Measurements from ENCODE around the gene GRAMD2B. TPM values are rescaled to one million over a fixed set of nuclear protein-coding genes. Genes with fewer than 3 reads are reported as not detected.

GRAMD2B gene
- total and polyA plus RNA-seq, 2 of the 13 experiments (the other 11 are each of a cell fraction or from before 2014, with no cell fraction given) = 8.1 to 10.6 TPM

DNA sequence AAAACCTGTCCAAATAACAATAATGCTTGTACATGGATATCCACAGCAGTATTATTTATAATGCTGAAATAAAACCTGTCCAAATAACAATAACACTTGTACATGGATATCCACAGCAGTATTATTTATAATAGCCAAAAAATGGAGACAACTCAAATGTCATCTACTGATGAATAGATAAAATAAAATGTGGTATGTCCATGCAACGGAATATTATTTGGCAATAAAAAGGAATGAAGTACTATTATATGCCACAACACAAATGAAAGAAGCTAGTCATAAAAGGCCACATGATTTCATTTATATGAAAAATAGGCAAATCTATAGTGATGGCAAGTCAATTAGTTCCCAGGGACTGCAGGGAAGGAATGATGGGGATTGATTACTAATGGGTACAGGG lies 31.8 kb upstream of the GRAMD2B start (continued):
- TF ChIP-seq ZBTB10 (CRISPR knock-in tag; IDR thresholded peaks at IDR 0.05; ENCODE audit: borderline replicate concordance) (no peak), MBNL3 (CRISPR knock-in tag; conservative IDR thresholded peaks at IDR 0.05) (no peak), JARID2 (CRISPR knock-in tag; IDR thresholded peaks at IDR 0.05; ENCODE audit: insufficient replicate concordance) (no peak), ZNF569 (CRISPR knock-in tag; IDR thresholded peaks at IDR 0.05; ENCODE audit: borderline replicate concordance) (no peak), KDM3A (CRISPR knock-in tag; IDR thresholded peaks at IDR 0.05; ENCODE audit: low read depth) (no peak)
- TF ChIP-seq, protein P1, sequence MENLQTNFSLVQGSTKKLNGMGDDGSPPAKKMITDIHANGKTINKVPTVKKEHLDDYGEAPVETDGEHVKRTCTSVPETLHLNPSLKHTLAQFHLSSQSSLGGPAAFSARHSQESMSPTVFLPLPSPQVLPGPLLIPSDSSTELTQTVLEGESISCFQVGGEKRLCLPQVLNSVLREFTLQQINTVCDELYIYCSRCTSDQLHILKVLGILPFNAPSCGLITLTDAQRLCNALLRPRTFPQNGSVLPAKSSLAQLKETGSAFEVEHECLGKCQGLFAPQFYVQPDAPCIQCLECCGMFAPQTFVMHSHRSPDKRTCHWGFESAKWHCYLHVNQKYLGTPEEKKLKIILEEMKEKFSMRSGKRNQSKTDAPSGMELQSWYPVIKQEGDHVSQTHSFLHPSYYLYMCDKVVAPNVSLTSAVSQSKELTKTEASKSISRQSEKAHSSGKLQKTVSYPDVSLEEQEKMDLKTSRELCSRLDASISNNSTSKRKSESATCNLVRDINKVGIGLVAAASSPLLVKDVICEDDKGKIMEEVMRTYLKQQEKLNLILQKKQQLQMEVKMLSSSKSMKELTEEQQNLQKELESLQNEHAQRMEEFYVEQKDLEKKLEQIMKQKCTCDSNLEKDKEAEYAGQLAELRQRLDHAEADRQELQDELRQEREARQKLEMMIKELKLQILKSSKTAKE (CRISPR knock-in tag; IDR thresholded peaks at IDR 0.05; ENCODE audit: borderline replicate concordance) = no peak
- TF ChIP-seq, protein P2, sequence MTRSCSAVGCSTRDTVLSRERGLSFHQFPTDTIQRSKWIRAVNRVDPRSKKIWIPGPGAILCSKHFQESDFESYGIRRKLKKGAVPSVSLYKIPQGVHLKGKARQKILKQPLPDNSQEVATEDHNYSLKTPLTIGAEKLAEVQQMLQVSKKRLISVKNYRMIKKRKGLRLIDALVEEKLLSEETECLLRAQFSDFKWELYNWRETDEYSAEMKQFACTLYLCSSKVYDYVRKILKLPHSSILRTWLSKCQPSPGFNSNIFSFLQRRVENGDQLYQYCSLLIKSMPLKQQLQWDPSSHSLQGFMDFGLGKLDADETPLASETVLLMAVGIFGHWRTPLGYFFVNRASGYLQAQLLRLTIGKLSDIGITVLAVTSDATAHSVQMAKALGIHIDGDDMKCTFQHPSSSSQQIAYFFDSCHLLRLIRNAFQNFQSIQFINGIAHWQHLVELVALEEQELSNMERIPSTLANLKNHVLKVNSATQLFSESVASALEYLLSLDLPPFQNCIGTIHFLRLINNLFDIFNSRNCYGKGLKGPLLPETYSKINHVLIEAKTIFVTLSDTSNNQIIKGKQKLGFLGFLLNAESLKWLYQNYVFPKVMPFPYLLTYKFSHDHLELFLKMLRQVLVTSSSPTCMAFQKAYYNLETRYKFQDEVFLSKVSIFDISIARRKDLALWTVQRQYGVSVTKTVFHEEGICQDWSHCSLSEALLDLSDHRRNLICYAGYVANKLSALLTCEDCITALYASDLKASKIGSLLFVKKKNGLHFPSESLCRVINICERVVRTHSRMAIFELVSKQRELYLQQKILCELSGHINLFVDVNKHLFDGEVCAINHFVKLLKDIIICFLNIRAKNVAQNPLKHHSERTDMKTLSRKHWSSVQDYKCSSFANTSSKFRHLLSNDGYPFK (CRISPR knock-in tag; IDR thresholded peaks at IDR 0.05; ENCODE audit: borderline replicate concordance) = no peak
- TF ChIP-seq, protein P3, sequence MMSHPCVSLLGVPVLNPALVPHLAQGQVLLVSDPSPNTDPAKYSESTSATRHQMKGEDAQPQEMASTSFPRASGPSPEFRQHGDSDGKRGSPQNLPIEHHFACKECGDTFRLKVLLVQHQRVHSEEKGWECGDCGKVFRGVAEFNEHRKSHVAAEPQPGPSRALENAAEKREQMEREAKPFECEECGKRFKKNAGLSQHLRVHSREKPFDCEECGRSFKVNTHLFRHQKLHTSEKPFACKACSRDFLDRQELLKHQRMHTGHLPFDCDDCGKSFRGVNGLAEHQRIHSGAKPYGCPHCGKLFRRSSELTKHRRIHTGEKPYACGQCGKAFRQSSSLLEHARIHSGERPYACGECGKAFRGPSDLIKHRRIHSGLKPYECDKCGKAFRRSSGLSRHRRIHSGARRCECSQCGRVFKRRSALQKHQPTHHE (CRISPR knock-in tag; IDR thresholded peaks at IDR 0.05; ENCODE audit: borderline replicate concordance) = no peak
- TF ChIP-seq, protein P4, sequence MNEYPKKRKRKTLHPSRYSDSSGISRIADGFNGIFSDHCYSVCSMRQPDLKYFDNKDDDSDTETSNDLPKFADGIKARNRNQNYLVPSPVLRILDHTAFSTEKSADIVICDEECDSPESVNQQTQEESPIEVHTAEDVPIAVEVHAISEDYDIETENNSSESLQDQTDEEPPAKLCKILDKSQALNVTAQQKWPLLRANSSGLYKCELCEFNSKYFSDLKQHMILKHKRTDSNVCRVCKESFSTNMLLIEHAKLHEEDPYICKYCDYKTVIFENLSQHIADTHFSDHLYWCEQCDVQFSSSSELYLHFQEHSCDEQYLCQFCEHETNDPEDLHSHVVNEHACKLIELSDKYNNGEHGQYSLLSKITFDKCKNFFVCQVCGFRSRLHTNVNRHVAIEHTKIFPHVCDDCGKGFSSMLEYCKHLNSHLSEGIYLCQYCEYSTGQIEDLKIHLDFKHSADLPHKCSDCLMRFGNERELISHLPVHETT (CRISPR knock-in tag; conservative IDR thresholded peaks at IDR 0.05) = no peak

All from HepG2 (cell line).